Measurements from ENCODE around the gene ELP5. TPM values are rescaled to one million over a fixed set of nuclear protein-coding genes. Genes with fewer than 3 reads are reported as not detected.

Gene ELP5
- polyA plus RNA-seq, 4 donors, result 45.9 to 53.5 (median 48.1) TPM

DNA sequence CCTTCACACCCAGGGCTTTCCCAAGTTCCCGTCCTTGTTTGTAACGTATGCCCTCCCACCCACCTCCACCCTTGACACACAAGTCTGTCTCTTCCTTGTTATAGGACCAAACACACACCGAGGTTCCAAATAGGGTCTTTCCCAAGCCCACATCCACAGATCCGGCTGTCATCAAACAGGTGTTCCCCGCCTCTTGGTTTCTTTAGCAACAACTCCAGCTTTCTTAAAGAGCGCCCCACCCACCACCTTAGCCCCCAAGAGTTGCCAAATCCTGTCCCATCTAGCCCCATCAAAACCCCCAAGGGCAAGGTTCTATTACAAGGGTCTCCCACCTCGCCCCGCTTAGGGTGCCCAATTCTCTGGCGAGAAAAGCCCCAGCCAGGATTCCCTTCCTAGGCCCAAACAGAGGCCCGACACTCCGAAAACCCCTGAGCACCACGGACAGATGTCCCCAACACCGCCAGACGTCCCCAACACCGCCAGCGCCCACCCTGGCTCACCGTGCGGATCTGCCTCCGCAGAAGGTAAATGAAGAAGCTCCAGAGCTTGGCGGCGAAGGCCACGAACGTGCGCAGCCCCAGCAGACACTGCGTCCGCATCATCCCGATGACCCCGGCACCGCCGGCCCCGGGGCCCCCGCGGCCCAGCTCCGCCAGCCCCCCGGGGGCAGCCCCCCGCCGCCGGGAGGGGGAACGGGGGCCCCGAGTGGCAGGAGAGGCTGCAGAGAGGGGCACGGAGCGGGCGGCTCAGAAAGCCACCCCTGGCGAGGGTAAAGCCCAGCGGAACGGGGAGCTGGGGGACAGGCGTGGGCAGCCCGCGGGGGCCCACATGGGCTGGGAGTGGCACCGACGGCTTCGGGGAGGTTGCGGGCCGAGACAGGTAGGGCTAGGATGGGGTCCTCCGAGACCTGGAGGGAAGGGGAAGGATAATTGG, 1.1 kb upstream of the ELP5 start:
- no peak for DNase-seq (ENCODE audit: low read depth in 4 of 4, low spot score in 3 of 4)

DNA sequence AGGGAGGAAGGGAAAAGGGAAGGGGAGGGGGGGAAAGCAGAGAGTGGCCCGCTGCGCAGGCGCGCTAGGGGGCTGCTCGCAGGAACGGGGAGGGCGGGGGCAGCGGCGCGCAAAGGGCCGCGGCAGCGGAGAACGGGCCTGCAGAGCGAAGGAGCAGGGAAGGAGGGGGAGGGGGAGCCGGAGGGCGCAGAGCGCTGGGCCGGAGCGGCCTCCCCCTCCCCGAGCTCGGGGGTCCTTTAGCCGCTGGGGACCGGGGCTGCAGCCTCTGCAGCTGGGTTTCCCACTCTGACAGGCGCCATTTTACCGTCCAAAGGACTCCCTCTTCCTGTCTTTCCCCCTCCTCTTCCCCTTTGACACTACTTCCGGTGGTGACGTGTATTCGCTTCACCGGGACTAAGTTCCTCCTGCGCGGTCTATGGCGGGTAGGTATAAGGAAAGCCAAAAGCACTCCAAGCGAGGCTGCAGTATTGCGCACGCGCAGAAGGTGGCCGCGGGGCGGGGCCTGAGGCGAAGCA, 297 bp upstream of the ELP5 start, which contains the start of gene CTDNEP1:
Gene CTDNEP1 (minus strand): TSS at position 74 of the 515 bp plus-strand sequence. CDS start 438 bp downstream, outside the sequence.
- DNase-seq (ENCODE audit: low read depth in 4 of 4, low spot score in 3 of 4), result peak; percentile 100

DNA sequence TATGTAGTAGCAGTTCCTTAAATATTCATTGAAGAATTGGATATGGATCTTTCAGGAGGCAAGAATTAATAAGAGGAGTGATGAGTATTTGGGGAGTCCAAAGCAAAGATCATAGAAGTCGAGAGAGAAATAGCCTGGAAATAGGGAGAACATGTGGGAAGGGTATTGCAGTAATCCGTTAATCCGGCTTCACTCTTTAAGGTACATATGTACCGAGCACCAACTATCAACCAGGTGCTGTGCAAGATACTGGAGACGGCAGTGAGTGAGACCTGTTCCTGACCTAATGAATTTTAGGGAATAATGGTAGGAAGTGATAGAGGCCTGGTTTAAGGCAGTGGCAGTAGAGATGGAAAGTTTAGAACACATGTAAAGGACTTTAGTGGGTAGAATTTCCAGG, 1.1 kb downstream of the ELP5 start:
- DNase-seq (ENCODE audit: low read depth in 4 of 4, low spot score in 3 of 4), result no peak

DNA sequence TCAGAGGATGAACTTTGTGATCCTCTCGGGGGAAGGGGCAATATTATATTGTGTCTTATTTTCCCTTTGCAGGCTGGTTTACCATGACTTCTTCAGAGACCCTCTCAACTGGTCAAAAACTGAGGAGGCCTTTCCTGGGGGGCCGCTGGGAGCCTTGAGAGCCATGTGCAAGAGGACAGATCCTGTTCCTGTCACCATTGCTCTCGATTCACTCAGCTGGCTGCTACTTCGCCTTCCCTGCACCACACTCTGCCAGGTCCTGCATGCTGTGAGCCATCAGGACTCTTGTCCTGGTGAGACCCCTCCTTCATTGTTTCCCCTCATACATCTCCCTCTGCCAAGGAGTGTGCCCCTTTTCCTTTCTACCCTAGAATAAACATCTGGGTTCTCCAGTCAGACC, 2.5 kb downstream of the ELP5 start:
- no peak for DNase-seq (ENCODE audit: low read depth in 4 of 4, low spot score in 3 of 4)

DNA sequence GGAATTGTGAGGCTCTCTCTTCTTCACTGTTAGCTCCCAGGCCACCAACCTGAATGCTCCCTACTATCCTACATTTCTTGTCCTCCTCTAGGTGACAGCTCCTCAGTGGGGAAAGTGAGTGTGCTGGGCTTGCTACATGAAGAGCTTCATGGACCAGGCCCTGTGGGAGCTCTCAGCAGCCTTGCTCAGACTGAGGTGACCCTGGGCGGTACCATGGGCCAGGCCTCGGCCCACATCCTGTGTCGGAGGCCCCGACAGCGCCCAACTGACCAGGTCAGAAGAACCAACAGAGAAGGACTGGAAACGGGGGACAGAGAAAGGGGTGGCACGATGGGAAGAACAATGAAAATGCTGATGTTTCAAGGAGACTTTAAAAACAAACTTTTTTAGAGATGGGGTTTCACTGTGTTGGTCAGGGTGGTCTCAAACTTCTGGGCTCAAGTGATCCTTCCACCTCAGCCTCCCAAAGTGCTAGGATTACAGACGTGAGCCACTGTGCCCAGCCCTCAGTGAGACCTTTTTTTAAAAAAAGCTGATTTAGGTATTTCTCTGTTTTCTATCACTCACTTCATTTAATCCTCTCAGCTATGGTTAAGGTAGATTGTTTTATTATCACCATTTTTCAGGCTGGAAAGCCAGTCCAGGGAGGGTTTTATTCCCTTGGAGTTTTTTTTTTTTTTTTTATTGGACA, 4.9 kb downstream of the ELP5 start:
- no peak for DNase-seq (ENCODE audit: low read depth in 4 of 4, low spot score in 3 of 4)

DNA sequence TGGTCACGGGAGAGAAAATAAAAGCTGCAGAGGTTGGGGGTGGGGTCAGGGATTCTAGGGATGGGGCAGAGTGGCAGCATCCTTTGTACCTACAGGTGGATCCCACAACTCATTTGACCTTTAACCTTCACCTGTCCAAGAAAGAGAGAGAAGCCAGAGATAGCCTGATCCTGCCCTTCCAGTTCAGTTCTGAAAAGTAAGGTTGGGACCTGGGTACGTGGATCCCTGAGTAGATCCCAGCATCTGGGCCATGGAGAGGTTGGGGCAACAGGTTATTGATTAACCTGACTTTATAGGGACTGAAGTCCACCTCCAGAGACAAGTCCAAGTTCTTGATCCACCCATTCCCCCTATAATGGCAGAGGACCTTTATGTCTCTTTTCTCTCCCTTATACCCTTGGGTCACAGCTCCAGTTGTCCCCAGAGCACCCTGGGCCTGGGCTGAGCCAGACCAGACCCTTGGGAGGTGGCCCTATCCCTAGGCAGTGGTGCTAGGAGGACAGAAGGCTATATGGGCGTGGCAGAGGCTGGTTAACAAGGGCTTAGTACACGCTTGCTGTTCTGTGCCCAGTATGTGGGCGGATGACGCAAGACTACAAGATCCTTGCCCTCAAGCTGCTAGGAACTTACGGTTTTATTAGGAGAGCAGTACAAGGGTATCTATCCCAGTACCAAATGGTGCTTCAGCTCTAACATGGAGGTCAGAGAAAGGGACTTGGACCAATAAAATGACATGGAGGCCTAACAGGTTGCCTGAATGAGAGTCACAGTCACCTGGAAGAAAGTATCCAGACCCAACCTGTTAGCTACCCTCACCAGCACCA, 6.9 kb downstream of the ELP5 start:
- no peak for DNase-seq (ENCODE audit: low read depth in 4 of 4, low spot score in 3 of 4)

DNA sequence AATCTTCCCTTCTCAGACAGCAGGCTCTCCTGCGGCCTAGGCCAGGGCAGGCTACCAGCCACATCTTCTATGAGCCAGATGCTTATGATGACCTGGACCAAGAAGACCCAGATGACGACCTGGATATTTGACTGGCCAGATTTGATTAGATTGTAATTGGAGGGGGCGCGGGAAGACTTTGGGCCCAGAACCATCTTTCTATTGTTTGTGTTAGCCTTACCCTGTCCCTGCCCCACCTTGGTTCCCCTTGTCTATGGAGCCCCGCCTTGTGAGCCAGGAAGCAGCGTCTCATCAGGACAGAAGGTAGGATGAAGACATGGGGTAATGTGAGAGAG, 7.5 kb downstream of the ELP5 start:
- DNase-seq (ENCODE audit: low read depth in 4 of 4, low spot score in 3 of 4), result no peak

DNA sequence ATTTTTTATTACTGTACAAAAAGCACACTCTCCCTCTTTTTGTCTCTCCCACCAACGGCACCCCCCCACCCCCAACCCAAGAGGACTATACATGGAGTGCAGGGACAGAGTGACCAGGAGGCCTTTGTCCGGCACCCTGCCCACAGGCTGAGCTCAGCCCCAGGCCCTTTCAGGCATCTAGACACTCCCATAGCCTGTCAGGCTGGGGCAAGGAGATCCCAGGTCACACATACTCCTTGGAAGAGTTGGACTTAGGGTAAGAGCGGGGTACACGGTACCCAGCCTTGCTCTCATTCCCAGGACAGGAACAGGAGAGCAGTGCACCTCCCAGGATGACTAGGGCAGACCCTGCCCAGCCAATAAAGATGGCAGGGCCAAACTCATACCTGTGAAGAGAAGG, 8.1 kb downstream of the ELP5 start:
- DNase-seq (ENCODE audit: low read depth in 4 of 4, low spot score in 3 of 4), result no peak

DNA sequence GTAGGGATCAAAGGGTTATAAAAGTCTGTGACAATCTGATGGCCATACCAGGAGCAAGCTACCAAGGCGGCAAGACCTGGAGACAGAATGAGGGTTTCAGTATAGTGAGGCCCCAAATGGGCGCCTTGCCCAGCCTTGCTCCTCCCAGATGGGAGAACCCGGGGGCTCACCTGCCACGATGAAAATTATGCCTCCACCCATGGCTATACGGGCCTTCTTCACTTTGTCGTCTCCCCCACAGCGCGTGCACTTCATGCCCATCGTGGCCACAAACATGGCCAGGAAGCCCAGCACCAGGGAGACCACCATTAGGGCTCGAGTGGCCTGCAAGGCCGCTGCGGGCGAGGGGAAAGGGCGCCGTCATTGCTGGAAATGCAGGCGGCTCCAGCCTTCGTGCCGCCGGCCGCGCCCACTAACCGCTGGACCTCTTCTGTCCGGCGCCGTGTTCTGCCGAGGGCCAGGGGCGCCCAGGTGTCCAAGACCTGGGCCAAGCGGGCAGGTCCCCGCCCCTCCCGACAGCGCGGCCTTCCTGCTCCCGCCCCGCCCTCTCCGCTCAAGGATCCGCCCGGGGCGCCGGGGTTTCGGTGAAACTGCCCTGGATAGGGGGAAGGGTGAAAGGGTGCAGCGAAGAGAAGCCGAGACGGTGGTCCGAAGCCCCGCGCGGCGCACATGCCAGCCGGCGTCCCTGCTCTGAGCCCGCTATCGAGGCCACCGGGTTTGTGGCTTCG, 8.8 kb downstream of the ELP5 start:
- DNase-seq (ENCODE audit: low read depth in 4 of 4, low spot score in 3 of 4), result no peak

DNA sequence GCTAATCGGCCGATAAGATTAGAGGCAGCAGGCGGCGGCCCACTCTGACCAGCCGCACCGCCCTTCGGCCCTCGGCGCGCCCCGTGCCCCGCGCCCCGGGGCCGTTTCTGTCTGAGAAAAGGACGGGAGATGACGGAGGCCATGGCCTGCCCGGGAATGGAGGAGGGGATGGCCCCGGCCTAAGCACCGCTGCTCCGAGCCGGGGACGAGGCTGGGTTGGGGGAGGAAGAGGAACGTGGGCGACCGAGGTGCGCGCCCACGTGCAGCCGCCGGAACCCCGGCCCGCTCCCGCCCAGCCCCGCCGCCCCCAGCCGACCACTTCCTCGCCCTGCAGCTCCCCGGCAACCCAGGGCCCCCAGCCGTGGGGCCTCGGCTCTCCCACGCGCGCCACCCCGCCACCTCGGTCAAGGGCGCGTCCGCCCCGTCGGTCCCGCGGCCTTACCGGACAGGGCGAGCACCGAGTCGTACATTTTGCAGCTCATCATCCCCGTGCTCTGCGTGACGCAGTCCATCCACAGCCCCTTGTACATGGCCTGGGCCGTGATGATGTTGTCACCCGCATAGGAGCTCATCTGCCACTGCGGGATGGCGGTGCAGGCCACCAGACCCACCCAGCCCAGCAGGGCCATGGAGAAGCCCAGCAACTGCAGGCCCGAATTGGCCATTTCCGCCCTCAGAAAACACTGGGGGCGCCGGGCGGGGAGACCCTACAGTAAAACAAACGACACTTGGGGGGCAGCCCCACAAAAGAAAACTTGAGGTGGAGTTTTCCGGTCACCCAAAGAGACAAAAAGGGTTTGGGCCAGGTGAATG, 9.6 kb downstream of the ELP5 start:
- no peak for DNase-seq (ENCODE audit: low read depth in 4 of 4, low spot score in 3 of 4)

DNA sequence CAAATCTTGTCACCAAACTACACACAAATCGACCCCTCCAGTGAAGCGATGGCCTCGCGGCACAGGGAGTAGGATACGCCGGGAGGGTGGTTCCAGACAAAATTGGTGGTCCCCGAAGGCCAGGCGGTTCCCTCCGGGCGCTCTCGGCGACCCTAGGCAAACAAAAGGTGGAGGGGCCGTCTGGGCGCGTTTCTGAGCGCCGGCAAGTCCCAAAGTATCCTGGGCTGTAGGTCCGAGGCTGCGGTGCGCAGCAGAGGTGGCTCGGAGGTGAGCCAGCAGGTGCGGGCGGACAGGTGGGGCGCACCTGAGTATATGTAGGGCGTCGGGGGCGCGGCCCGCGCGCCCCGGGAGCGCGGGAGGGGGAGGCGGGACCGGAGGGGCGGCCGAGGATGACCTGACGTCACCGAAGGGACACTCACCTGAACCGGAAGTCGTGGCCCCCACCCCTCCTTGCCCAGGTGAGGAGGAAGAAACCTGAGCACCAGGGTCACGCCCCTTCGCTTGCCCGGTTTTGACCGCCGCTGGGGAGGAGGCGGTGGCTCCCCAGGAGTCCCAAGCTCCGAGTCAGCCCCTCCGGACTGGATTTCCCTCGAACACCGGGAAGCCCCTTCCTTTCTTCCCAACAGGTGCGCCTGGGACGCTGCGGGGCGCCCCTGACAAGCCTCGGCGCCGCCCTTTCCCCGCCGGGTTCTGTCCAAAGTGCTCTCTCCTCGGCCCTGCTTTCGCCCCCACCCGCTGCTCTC, 10.3 kb downstream of the ELP5 start, which contains the start of gene CLDN7:
Gene CLDN7 (minus strand): TSS at position 287 of the 743 bp plus-strand sequence. CDS start 435 bp downstream, outside the sequence.
- DNase-seq (ENCODE audit: low read depth in 4 of 4, low spot score in 3 of 4), result no peak

DNA sequence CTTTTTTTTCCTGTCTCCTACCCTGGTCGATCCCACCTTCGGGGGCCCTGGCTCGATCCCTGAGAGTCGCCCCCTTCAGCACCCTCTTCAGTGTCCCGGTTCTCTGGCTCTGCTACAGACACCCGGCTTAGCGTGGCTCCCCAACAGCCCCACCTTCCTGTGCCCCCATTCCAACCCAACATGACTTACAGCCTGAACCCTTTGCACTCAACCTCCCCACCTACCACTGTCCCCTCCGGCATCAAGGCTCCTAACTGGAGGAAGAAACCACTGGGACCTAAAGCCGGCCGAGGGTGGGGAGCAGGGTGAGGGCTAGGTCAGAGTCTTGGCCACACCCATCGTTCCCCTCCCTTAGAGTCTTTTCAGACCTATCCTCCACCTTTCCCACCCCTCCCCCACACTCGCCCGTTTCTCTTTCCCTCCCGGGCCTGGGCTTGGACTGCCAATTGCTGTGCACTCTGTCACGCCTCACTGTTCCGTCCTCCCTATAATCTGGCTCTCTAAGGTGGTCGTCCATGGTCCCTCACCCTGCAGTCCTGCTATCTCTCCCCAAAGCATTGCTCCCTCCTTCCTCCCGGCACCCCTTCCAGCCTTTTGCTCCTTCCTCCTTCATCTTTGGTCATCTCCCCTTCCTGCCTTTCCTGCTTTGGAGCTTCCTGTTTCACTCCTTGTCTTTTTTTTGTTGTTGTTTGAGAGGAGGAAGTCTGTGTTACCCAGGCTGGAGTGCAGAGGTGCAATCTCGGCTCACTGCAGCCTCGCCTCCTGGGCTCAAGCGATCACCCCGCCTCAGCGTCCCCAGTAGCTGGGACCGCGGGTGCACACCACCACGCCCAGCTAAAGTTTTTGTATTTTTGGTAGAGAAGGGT, 11.2 kb downstream of the ELP5 start:
- DNase-seq (ENCODE audit: low read depth in 4 of 4, low spot score in 3 of 4), result no peak

DNA sequence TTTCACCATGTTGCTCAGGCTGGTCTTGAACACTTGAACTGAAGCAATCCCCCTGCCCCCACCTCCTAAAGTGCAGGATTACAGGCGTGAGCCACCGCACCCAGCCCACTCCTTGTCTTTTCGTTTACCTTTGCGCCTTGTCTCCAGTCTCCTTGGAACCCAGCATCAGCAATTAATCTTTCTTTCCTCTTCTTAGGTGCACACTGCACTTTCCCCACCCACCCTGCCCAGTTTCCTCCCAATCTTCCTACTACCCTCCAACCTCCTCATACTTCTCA, 11.7 kb downstream of the ELP5 start:
- no peak for DNase-seq (ENCODE audit: low read depth in 4 of 4, low spot score in 3 of 4)

DNA sequence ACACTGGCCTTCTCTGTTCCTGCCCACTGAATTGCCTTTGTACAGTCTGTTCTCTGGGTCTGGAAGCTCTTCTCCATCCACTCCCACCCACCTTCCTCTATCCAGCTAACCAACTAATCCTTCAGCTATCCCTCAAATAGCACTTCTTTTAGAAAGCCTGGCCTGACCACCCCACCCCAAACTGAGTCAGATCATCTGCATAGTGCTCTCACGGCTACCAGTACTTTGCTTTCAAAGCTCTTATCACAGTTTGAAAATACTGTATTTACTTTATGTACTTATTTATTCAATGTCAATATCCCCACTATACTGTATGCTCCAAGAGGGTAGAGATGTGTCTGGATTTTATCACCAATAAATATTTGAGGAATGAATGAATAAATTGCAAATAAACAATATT, 14.8 kb downstream of the ELP5 start:
- no peak for DNase-seq (ENCODE audit: low read depth in 4 of 4, low spot score in 3 of 4)

DNA sequence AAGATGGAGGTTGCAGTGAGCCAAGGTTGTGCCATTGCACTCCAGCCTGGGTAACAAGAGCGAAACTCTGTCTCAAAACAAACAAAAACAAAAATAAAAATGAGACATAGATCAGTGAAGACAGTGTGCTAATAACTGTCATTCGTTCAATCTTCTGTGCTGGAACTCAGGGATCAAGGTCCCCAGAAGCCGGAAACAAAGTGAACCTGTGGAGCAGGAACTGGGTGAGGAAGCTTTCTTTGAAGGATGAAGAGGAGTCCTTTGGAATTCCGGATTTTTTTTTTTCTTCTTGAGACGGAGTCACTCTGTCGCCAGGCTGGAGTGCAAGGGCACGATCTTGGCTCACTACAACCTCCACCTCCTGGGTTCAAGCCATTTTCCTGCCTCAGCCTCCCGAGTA, 27.4 kb downstream of the ELP5 start:
- DNase-seq (ENCODE audit: low read depth in 4 of 4, low spot score in 3 of 4), result no peak

DNA sequence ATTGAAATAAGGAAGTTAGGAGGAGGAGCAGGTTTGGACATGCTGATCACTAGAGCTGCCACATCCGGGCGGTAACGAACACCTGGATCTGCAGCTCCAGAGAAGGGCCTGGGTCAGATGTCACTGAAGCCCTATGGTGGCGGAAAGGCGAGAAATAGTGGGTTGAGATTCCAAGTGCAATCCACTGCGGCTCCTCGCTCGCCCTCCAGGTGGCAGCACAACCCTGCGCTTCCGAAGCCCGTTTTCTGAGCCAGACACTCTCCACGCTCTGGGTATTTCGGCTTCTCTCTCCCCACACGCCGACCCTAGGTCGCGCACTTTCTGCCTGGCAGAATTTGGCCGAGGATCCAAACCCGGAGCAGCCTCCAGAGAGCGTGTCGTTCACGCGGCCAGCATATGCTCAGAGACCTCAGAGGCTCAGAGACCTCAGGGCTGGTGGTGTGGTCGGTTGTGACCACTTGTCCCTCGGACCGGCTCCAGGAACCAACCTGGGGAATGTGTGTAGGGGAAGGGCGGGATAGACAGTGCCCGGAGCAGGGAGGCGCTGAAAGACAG, 28.6 kb downstream of the ELP5 start:
- DNase-seq (ENCODE audit: low read depth in 4 of 4, low spot score in 3 of 4), result no peak
